H9 (cell line): Measurements from ENCODE around the gene ZNF587. TPM values are rescaled to one million over a fixed set of nuclear protein-coding genes. Genes with fewer than 3 reads are reported as not detected.

Experiments used
- DNase-seq: peaks from one replicate; pipeline ENCODE4 v3.0.0-alpha.2; 2017
- H2AFZ ChIP-seq: one replicate; pipeline ENCODE4 v1.6.1; 2013; ENCODE audit warnings: mild to moderate bottlenecking, low read length, control low read depth, moderate library complexity
- H2AK5ac ChIP-seq: 2 replicates; pipeline ENCODE4 v1.6.1; 2013; ENCODE audit warnings: low read length, control low read depth, mixed read lengths; ENCODE audit not compliant: insufficient read length
- H2BK120ac ChIP-seq: one replicate; pipeline ENCODE4 v1.6.1; 2013; ENCODE audit warnings: low read depth, mild to moderate bottlenecking, low read length, control low read depth, inconsistent platforms; ENCODE audit not compliant: poor library complexity, severe bottlenecking
- H2BK12ac ChIP-seq: 2 replicates; pipeline ENCODE4 v1.6.1; 2013; ENCODE audit warnings: low read length, control low read depth, mixed read lengths, low read depth; ENCODE audit not compliant: insufficient read length
- H2BK15ac ChIP-seq: 2 replicates; pipeline ENCODE4 v1.6.1; 2013; ENCODE audit warnings: low read depth, low read length, control low read depth
- H2BK20ac ChIP-seq: one replicate; pipeline ENCODE4 v1.6.1; 2013; ENCODE audit warnings: low read depth, mild to moderate bottlenecking, low read length, control low read depth, inconsistent platforms; ENCODE audit not compliant: poor library complexity, severe bottlenecking
- H2BK5ac ChIP-seq: 2 replicates; pipeline ENCODE4 v1.6.1; 2013; ENCODE audit warnings: low read length, control low read depth, mixed read lengths; ENCODE audit not compliant: insufficient read length
- H3K14ac ChIP-seq: 2 replicates; pipeline ENCODE4 v1.6.1; 2013; ENCODE audit warnings: low read length, control low read depth; ENCODE audit not compliant: insufficient read depth
- H3K18ac ChIP-seq: 2 replicates; pipeline ENCODE4 v1.6.1; 2013; ENCODE audit warnings: low read depth, mild to moderate bottlenecking, mixed read lengths, low read length, control low read depth; ENCODE audit not compliant: insufficient read length
- H3K23ac ChIP-seq: 2 replicates; pipeline ENCODE4 v1.6.1; 2013; ENCODE audit warnings: low read length, control low read depth, mixed read lengths, low read depth; ENCODE audit not compliant: insufficient read length
- H3K23me2 ChIP-seq: 2 replicates; pipeline ENCODE4 v1.6.1; 2013; ENCODE audit warnings: low read depth, mild to moderate bottlenecking, mixed read lengths, low read length, control low read depth; ENCODE audit not compliant: insufficient read length, poor library complexity, severe bottlenecking
- H3K27ac ChIP-seq: 2 replicates; pipeline ENCODE4 v1.5.1; 2013; ENCODE audit warnings: low read length, control low read depth, mixed read lengths, low read depth; ENCODE audit not compliant: insufficient read length
- H3K27me3 ChIP-seq: 2 replicates; pipeline ENCODE4 v1.6.1; 2013; ENCODE audit warnings: low read length, control low read depth, inconsistent platforms; ENCODE audit not compliant: insufficient read depth
- H3K4ac ChIP-seq: 2 replicates; pipeline ENCODE4 v1.6.1; 2013; ENCODE audit warnings: low read depth, mild to moderate bottlenecking, control low read depth, inconsistent platforms, low read length, moderate library complexity
- H3K4me1 ChIP-seq: 2 replicates; pipeline ENCODE4 v1.6.1; 2013; ENCODE audit warnings: low read length, control low read depth, inconsistent platforms; ENCODE audit not compliant: insufficient read depth
- H3K4me2 ChIP-seq: 2 replicates; pipeline ENCODE4 v1.6.1; 2013; ENCODE audit warnings: low read length, control low read depth, mixed read lengths; ENCODE audit not compliant: insufficient read length, insufficient read depth
- H3K56ac ChIP-seq: 2 replicates; pipeline ENCODE4 v1.6.1; 2013; ENCODE audit warnings: low read depth, mild to moderate bottlenecking, mixed read lengths, low read length, control low read depth; ENCODE audit not compliant: insufficient read length
- H3K79me1 ChIP-seq: 2 replicates; pipeline ENCODE4 v1.6.1; 2013; ENCODE audit warnings: low read depth, mild to moderate bottlenecking, moderate library complexity, low read length, control low read depth, inconsistent platforms; ENCODE audit not compliant: insufficient read depth, poor library complexity, severe bottlenecking
- H3K79me2 ChIP-seq: 2 replicates; pipeline ENCODE4 v1.6.1; 2013; ENCODE audit warnings: low read length, control low read depth, inconsistent platforms; ENCODE audit not compliant: insufficient read depth
- H3K9ac ChIP-seq: 2 replicates; pipeline ENCODE4 v1.6.1; 2013; ENCODE audit warnings: low read length, control low read depth, mixed read lengths; ENCODE audit not compliant: insufficient read length; ENCODE audit errors: extremely low read depth
- H3K9me3 ChIP-seq: one replicate; pipeline ENCODE4 v1.6.1; 2013; ENCODE audit warnings: low read depth, low read length, inconsistent platforms; ENCODE audit not compliant: control insufficient read depth
- H3T11ph ChIP-seq: one replicate; pipeline ENCODE4 v1.6.1; 2013; ENCODE audit warnings: mild to moderate bottlenecking, low read length, control low read depth, inconsistent platforms
- H4K20me1 ChIP-seq: one replicate; pipeline ENCODE4 v1.6.1; 2013; ENCODE audit not compliant: control insufficient read depth, insufficient read length, insufficient read depth
- H4K5ac ChIP-seq: 2 replicates; pipeline ENCODE4 v1.6.1; 2013; ENCODE audit warnings: low read depth, mild to moderate bottlenecking, mixed read lengths, low read length, control low read depth; ENCODE audit not compliant: insufficient read length
- H4K8ac ChIP-seq: replicated peaks from 2 replicates; pipeline ENCODE4 v1.6.1; 2013; ENCODE audit warnings: low read length, control low read depth, mixed read lengths, low read depth; ENCODE audit not compliant: insufficient read length
- H4K91ac ChIP-seq: 2 replicates; pipeline ENCODE4 v1.6.1; 2013; ENCODE audit warnings: low read depth, mild to moderate bottlenecking, moderate library complexity, mixed read lengths, low read length, control low read depth; ENCODE audit not compliant: insufficient read length
- H3K27ac Mint-ChIP-seq, 3 experiments: 2 replicates in 2 of 3; 3 replicates in 1 of 3; pipeline ENCODE4 v1.8.0; 2020 to 2021; ENCODE audit warnings: mixed read lengths in 3 of 3, mild to moderate bottlenecking in 1 of 3, moderate library complexity in 1 of 3
- H3K27me3 Mint-ChIP-seq: 2 replicates; pipeline ENCODE4 v1.8.0; 2021; ENCODE audit warnings: low read depth, mild to moderate bottlenecking, moderate library complexity, mixed read lengths
- H3K36me3 Mint-ChIP-seq, 3 experiments: 2 replicates in 2 of 3; 3 replicates in 1 of 3; pipeline ENCODE4 v1.8.0; 2020 to 2021; ENCODE audit warnings: low read depth in 3 of 3, mixed read lengths in 3 of 3; ENCODE audit not compliant: insufficient read depth in 1 of 3
- H3K4me1 Mint-ChIP-seq, 2 experiments: 2 replicates each; pipeline ENCODE4 v1.8.0; 2020; ENCODE audit warnings: mixed read lengths in 2 of 2
- H3K4me3 Mint-ChIP-seq, 2 experiments: 2 replicates in 1 of 2; 3 replicates in 1 of 2; pipeline ENCODE4 v1.8.0; 2020 to 2021; ENCODE audit warnings: mild to moderate bottlenecking in 2 of 2, mixed read lengths in 2 of 2, moderate library complexity in 1 of 2
- H3K9me3 Mint-ChIP-seq, 2 experiments: 2 replicates in 1 of 2; 3 replicates in 1 of 2; pipeline ENCODE4 v1.8.0; 2020; ENCODE audit warnings: mild to moderate bottlenecking in 2 of 2, mixed read lengths in 2 of 2, moderate library complexity in 1 of 2
- CTCF ChIP-seq: fragments of 200-600 bp; sonication (generic); conservative IDR thresholded peaks from 3 replicates; pipeline ENCODE4 v1.8.0; 2021; ENCODE audit warnings: antibody characterized with exemption, mild to moderate bottlenecking
- WGBS: extraction: QIAGEN DNeasy Blood & Tissue Kit; methylation state at CpG from one replicate; pipeline ENCODE4 v1.1.7; 2013; ENCODE audit warnings: missing lambda C conversion rate, low lambda C conversion rate, mixed read lengths; ENCODE audit not compliant: insufficient read length; ENCODE audit errors: extremely low coverage; 5-methylcytosine and 5-hydroxymethylcytosine counted together
- total RNA-seq: library from RNA; stranded (reverse); gene quantifications from 2 replicates; pipeline ENCODE4 v1.2.1, GENCODE V29; 2021

Gene ZNF587
- total RNA-seq, 1 experiment from 2014 or later, result 40.0 TPM

- Histone ChIP-seq H3K56ac (no peak overlapping the region), H2AK5ac (no peak overlapping the region), H2AFZ (no peak overlapping the region), H3K27ac (no peak overlapping the region), H3K18ac (no peak overlapping the region), H2BK12ac (no peak overlapping the region), H2BK120ac (no peak overlapping the region), H3K79me1 (no peaks in the 10 kb centered on the region), H3K4me2 (no peak overlapping the region), H4K91ac (no peak overlapping the region), H4K8ac (no peak overlapping the region), H3K9ac (no peak overlapping the region), H2BK5ac (no peak overlapping the region), H2BK20ac (no peak overlapping the region), H3K9me3 (no peaks in the 10 kb centered on the region), H4K5ac (no peak overlapping the region), H3K27me3 (no peaks in the 10 kb centered on the region), H4K20me1 (no peaks in the 10 kb centered on the region), H3K14ac (no peak overlapping the region), H3T11ph (no peak overlapping the region), H3K23ac (no peak overlapping the region), H3K4ac (no peak overlapping the region), H3K4me1 (no peaks in the 10 kb centered on the region), H3K79me2 (no peaks in the 10 kb centered on the region), H3K23me2 (no peaks in the 10 kb centered on the region), H2BK15ac (no peak overlapping the region)
- Mint-ChIP-seq H3K27me3 (no peaks in the 10 kb centered on the region; the same call in 1 of the 2 replicates), H3K4me1 (peaks cover 0 to 3% of the 10 kb centered on the region in 2 experiments; a peak in 2 of 4 replicates), H3K4me3 (no peak overlapping the region), H3K27ac (no peak overlapping the region), H3K9me3 (no peaks in the 10 kb centered on the region), H3K36me3 (peaks cover 30 to 54% (median 37%) of the 10 kb centered on the region in 3 experiments; a peak in 6 of 7 replicates)
- no peak for DNase-seq
- WGBS, result no CpG with 5 or more reads among the region's 3 CpGs
- no peak for TF ChIP-seq CTCF
These were observed 57.7 kb downstream of the ZNF587 start for GRCh38 chr19:57907394-57907793.
